ENCODE measurements around the gene NRIP3.
"Not testable (repeated sequence)": the region's sequence is repeated elsewhere in the genome, so short reads cannot be mapped to it uniquely, and the experiment has no call there.

Gene NRIP3

GRCh38 chr11:9014826-9015225 is 11.0 kb upstream of the NRIP3 start:
- DNase-seq = no peak

- DNase-seq = no peak
Measured at GRCh38 chr11:9013373-9013772, 9.6 kb upstream of the NRIP3 start.

- not testable (repeated sequence) for DNase-seq
Measured at GRCh38 chr11:9009538-9009937, 5.7 kb upstream of the NRIP3 start.

GRCh38 chr11:9008661-9009060 is 4.9 kb upstream of the NRIP3 start:
- DNase-seq = no peak

- no peak for DNase-seq
Measured at GRCh38 chr11:9008011-9008550, 4.3 kb upstream of the NRIP3 start.

GRCh38 chr11:9005087-9005486 is 1.3 kb upstream of the NRIP3 start:
- no peak for DNase-seq

- no peak for DNase-seq
Measured at GRCh38 chr11:9004183-9004926, 554 bp upstream of the NRIP3 start.

GRCh38 chr11:9002920-9003572 is 755 bp downstream of the NRIP3 start:
- DNase-seq = no peak

GRCh38 chr11:9001736-9002135 is 2.1 kb downstream of the NRIP3 start:
- no peak for DNase-seq

GRCh38 chr11:8998017-8998416 is 5.8 kb downstream of the NRIP3 start:
- no peak for DNase-seq

- DNase-seq = no peak
Measured at GRCh38 chr11:8997451-8997850, 6.3 kb downstream of the NRIP3 start.

GRCh38 chr11:8989453-8989852 is 14.3 kb downstream of the NRIP3 start:
- no peak for DNase-seq

- DNase-seq = no peak
Measured at GRCh38 chr11:8988329-8989234, 15.2 kb downstream of the NRIP3 start.

GRCh38 chr11:8987446-8987845 is 16.4 kb downstream of the NRIP3 start:
- DNase-seq = no peak

GRCh38 chr11:8986772-8987171 is 17.0 kb downstream of the NRIP3 start:
- DNase-seq = not testable (repeated sequence)

- no peak for DNase-seq
Measured at GRCh38 chr11:8985462-8985861, 18.3 kb downstream of the NRIP3 start.

- no peak for DNase-seq
Measured at GRCh38 chr11:8983552-8983951, 20.2 kb downstream of the NRIP3 start.

GRCh38 chr11:8980485-8980884 is 23.3 kb downstream of the NRIP3 start:
- no peak for DNase-seq

GRCh38 chr11:8979365-8979764 is 24.4 kb downstream of the NRIP3 start:
- not testable (repeated sequence) for DNase-seq

GRCh38 chr11:8973121-8973520 is 30.7 kb downstream of the NRIP3 start:
- DNase-seq = no peak

GRCh38 chr11:8971924-8972316 is 31.9 kb downstream of the NRIP3 start:
- DNase-seq = no peak

- no peak for DNase-seq
Measured at GRCh38 chr11:8971196-8971923, 32.4 kb downstream of the NRIP3 start.

GRCh38 chr11:8967184-8967583 is 36.6 kb downstream of the NRIP3 start:
- DNase-seq = no peak

Measured in NCI-H510A treated with DMSO at 0.1 percent for 48 hours (cell line).